ENCODE data around the gene CPSF3.

DNA sequence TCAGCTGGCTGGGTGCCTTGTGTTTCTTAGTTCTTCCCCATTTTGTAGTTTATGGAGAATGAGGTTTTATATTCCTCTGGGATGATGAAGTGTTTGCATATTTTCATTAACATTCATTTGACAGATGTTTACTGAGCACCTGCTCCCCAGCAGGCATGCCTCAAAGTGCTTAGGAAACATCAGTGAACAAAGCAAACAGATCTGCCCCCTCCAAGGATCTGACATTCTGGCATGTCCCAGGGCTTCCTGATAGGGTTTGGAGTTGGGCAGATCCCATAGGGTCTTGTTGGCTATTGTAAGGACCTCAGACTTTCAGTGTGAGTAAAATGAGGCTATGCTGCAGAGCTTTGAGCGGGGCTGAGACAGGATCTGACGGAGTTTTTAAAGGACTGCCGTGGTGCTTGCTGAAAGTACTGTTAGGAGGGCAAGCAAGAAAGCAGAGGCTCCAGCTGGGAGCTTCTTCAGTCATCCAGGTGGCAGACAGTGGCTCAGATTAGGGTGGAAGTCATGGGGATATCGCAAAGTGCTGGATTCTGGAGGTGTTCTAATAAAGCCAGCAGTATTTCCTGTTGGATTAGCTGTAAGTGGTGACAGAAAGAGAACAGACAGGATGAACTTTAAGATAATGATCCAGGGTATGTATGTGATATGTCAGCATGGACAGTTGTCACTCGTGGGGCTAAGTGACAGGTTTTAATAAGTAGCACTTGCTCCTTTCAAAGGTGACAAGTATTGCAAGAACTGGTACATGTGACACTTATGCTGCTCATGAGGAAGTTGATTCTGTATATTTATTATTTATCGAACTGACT lies 39.6 kb downstream of the CPSF3 start:
- TF ChIP-seq, protein P1, sequence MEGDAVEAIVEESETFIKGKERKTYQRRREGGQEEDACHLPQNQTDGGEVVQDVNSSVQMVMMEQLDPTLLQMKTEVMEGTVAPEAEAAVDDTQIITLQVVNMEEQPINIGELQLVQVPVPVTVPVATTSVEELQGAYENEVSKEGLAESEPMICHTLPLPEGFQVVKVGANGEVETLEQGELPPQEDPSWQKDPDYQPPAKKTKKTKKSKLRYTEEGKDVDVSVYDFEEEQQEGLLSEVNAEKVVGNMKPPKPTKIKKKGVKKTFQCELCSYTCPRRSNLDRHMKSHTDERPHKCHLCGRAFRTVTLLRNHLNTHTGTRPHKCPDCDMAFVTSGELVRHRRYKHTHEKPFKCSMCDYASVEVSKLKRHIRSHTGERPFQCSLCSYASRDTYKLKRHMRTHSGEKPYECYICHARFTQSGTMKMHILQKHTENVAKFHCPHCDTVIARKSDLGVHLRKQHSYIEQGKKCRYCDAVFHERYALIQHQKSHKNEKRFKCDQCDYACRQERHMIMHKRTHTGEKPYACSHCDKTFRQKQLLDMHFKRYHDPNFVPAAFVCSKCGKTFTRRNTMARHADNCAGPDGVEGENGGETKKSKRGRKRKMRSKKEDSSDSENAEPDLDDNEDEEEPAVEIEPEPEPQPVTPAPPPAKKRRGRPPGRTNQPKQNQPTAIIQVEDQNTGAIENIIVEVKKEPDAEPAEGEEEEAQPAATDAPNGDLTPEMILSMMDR (IDR thresholded peaks at IDR 0.05; ENCODE audit: insufficient read depth, low read length, poor library complexity, severe bottlenecking) = no peak
- no peak for TF ChIP-seq EZH2phosphoT487 (conservative IDR thresholded peaks at IDR 0.05; ENCODE audit: low read length)
